ENCODE data around the gene CD247. TPM values are rescaled to one million over a fixed set of nuclear protein-coding genes. Genes with fewer than 3 reads are reported as not detected.

Gene CD247
- total RNA-seq, 1 donor from 2014 or later, result 9.8 TPM

- Histone ChIP-seq H3K27ac (no peak overlapping the region), H3K4me3 (no peak overlapping the region), H3K4me1 (no peaks in the 10 kb centered on the region), H3K9me3 (no peaks in the 10 kb centered on the region), H3K36me3 (no peaks in the 10 kb centered on the region), H3K27me3 (no peaks in the 10 kb centered on the region)
- intact Hi-C loops (cut with DNase I), result no loop called here
- TF ChIP-seq POLR2AphosphoS5 (IDR thresholded peaks at IDR 0.05; ENCODE audit: insufficient read depth in 1 of 2, low read depth in 1 of 2), result no peak
- no peak for TF ChIP-seq POLR2A (IDR thresholded peaks at IDR 0.05)
- TF ChIP-seq CTCF (IDR thresholded peaks at IDR 0.05), result no peak
- peak in 1 of 2 donors; percentile 58 for DNase-seq (ENCODE audit: extremely low spot score in 2 of 2)
Measured at GRCh38 chr1:167526667-167527383, 8.5 kb upstream of the CD247 start.

GRCh38 chr1:167524651-167525050 is 6.3 kb upstream of the CD247 start:
- peak in 1 of 2 donors; percentile 29 for DNase-seq (ENCODE audit: extremely low spot score in 2 of 2)
- TF ChIP-seq POLR2AphosphoS5 (IDR thresholded peaks at IDR 0.05; ENCODE audit: insufficient read depth in 1 of 2, low read depth in 1 of 2), result no peak
- no peak for TF ChIP-seq CTCF (IDR thresholded peaks at IDR 0.05)
- no peak for TF ChIP-seq POLR2A (IDR thresholded peaks at IDR 0.05)
- no peaks in the 10 kb centered on the region for H3K4me1 ChIP-seq
- no peaks in the 10 kb centered on the region for H3K9me3 ChIP-seq
- intact Hi-C loops (cut with DNase I), result no loop called here
- H3K27ac ChIP-seq, result no peak overlapping the region
- no peaks in the 10 kb centered on the region for H3K36me3 ChIP-seq
- no peaks in the 10 kb centered on the region for H3K27me3 ChIP-seq
- H3K4me3 ChIP-seq, result no peak overlapping the region

GRCh38 chr1:167522246-167522645 is 3.9 kb upstream of the CD247 start:
- TF ChIP-seq POLR2AphosphoS5 (IDR thresholded peaks at IDR 0.05; ENCODE audit: insufficient read depth in 1 of 2, low read depth in 1 of 2), result no peak
- TF ChIP-seq CTCF (IDR thresholded peaks at IDR 0.05), result no peak
- no peak for TF ChIP-seq POLR2A (IDR thresholded peaks at IDR 0.05)
- intact Hi-C loops (cut with DNase I), result no loop called here
- Histone ChIP-seq H3K27ac (no peak overlapping the region), H3K4me1 (no peaks in the 10 kb centered on the region), H3K36me3 (no peaks in the 10 kb centered on the region), H3K4me3 (no peak overlapping the region), H3K27me3 (no peaks in the 10 kb centered on the region), H3K9me3 (no peaks in the 10 kb centered on the region)
- peak in 1 of 2 donors; percentile 1 for DNase-seq (ENCODE audit: extremely low spot score in 2 of 2)

- Histone ChIP-seq H3K27me3 (no peaks in the 10 kb centered on the region), H3K36me3 (no peaks in the 10 kb centered on the region), H3K4me1 (no peaks in the 10 kb centered on the region), H3K4me3 (no peak overlapping the region), H3K9me3 (no peaks in the 10 kb centered on the region), H3K27ac (no peak overlapping the region)
- TF ChIP-seq POLR2AphosphoS5 (IDR thresholded peaks at IDR 0.05; ENCODE audit: insufficient read depth in 1 of 2, low read depth in 1 of 2), result no peak
- TF ChIP-seq CTCF (IDR thresholded peaks at IDR 0.05), result no peak
- no peak for TF ChIP-seq POLR2A (IDR thresholded peaks at IDR 0.05)
- peak in 1 of 2 donors; percentile 32 for DNase-seq (ENCODE audit: extremely low spot score in 2 of 2)
- intact Hi-C loops (cut with DNase I), result no loop called here
Measured at GRCh38 chr1:167520711-167521206, 2.4 kb upstream of the CD247 start.

All from vagina (tissue), 2 donors.